ENCODE data around the gene RUSC1. TPM values are rescaled to one million over a fixed set of nuclear protein-coding genes. Genes with fewer than 3 reads are reported as not detected.
A peak's percentile ranks its signal among the peaks of the same experiment; 100 is the strongest.

RUSC1 gene
- total RNA-seq, 1 experiment from 2014 or later = 68.8 TPM

- TF ChIP-seq ZNF512 (CRISPR knock-in tag; IDR thresholded peaks at IDR 0.05; ENCODE audit: borderline replicate concordance) = no peak
- no peak for TF ChIP-seq ATF6 (CRISPR knock-in tag; IDR thresholded peaks at IDR 0.05)
- no peak for TF ChIP-seq RELA (CRISPR knock-in tag; IDR thresholded peaks at IDR 0.05; ENCODE audit: borderline replicate concordance)
- no peak for TF ChIP-seq ZNF263 (CRISPR knock-in tag; IDR thresholded peaks at IDR 0.05; ENCODE audit: low read depth)
Measured at GRCh38 chr1:155295942-155296267, 24.8 kb upstream of the RUSC1 start (continued).

- TF ChIP-seq MYBL2 (CRISPR knock-in tag; IDR thresholded peaks at IDR 0.05) = no peak
- POLR2A ChIA-PET = no interaction called here
- Mint-ChIP-seq H3K9me3 (no peaks in the 10 kb centered on the region), H3K27me3 (ENCODE audit: low read depth) (peaks cover 48% of the 10 kb centered on the region), H3K36me3 (no peaks in the 10 kb centered on the region), H3K27ac (no peak overlapping the region), H3K4me1 (peaks cover 34% of the 10 kb centered on the region), H3K4me3 (peak overlapping the region; percentile 78)
- CTCF ChIA-PET = interaction anchor here (0.6 to 2.4 kb wide), 4 partner anchors 11 to 296 kb away, joined by 3 to 13 read pairs (median 8); partner anchors contain the start of gene FDPS
- DNase-seq (ENCODE audit: low spot score) (no peak), ATAC-seq (no peak)
Measured at GRCh38 chr1:155296661-155297060, 24.0 kb upstream of the RUSC1 start.

GRCh38 chr1:155297384-155297783, 23.3 kb upstream of the RUSC1 start:
- DNase-seq (ENCODE audit: low spot score) (no peak), ATAC-seq (no peak)
- CTCF ChIA-PET = interaction anchor here (0.6 to 1.4 kb wide), 3 partner anchors 20 to 296 kb away, joined by 3 to 10 read pairs (median 6); partner anchors contain the start of gene HCN3
- Mint-ChIP-seq H3K27me3 (ENCODE audit: low read depth) (peaks cover 47% of the 10 kb centered on the region), H3K36me3 (no peaks in the 10 kb centered on the region), H3K4me3 (peak overlapping the region; percentile 78; the same call in 1 of the 2 replicates), H3K4me1 (peaks cover 35% of the 10 kb centered on the region), H3K27ac (peak overlapping the region; percentile 38), H3K9me3 (no peaks in the 10 kb centered on the region)
- POLR2A ChIA-PET = no interaction called here
- TF ChIP-seq ETV6 (CRISPR knock-in tag; IDR thresholded peaks at IDR 0.05) (no peak), ZNF263 (CRISPR knock-in tag; IDR thresholded peaks at IDR 0.05; ENCODE audit: low read depth) (no peak), NR1H2 (CRISPR knock-in tag; IDR thresholded peaks at IDR 0.05) (no peak), TP53 (CRISPR knock-in tag; IDR thresholded peaks at IDR 0.05) (no peak), JAZF1 (CRISPR knock-in tag; IDR thresholded peaks at IDR 0.05) (no peak), MYBL2 (CRISPR knock-in tag; IDR thresholded peaks at IDR 0.05) (no peak), CDX4 (CRISPR knock-in tag; IDR thresholded peaks at IDR 0.05; ENCODE audit: borderline replicate concordance) (no peak), MAX (CRISPR knock-in tag; IDR thresholded peaks at IDR 0.05) (no peak), TEAD4 (CRISPR knock-in tag; IDR thresholded peaks at IDR 0.05) (no peak), GRHL2 (CRISPR knock-in tag; IDR thresholded peaks at IDR 0.05; ENCODE audit: insufficient replicate concordance, severe bottlenecking) (no peak), E2F1 (CRISPR knock-in tag; IDR thresholded peaks at IDR 0.05) (no peak), FOXP4 (CRISPR knock-in tag; IDR thresholded peaks at IDR 0.05) (no peak), SMAD4 (CRISPR knock-in tag; IDR thresholded peaks at IDR 0.05) (no peak), ELF4 (CRISPR knock-in tag; IDR thresholded peaks at IDR 0.05; ENCODE audit: low read depth) (no peak), ZNF121 (CRISPR knock-in tag; IDR thresholded peaks at IDR 0.05) (no peak)

All from WTC11 (cell line).